Esophagus mucosa (tissue), 1 donor: Measurements from ENCODE around the gene CCT8. TPM values are rescaled to one million over a fixed set of nuclear protein-coding genes. Genes with fewer than 3 reads are reported as not detected.
"Not testable (repeated sequence)": the region's sequence is repeated elsewhere in the genome, so short reads cannot be mapped to it uniquely, and the experiment has no call there.

Experiments
- ATAC-seq: fragments of 200-7000 bp; cut with Tn5 transposase; one replicate; pipeline ENCODE4 v1.9.1; 2020
- total RNA-seq: library from RNA; stranded (reverse); gene quantifications from one replicate; pipeline ENCODE4 v1.2.4, GENCODE V29; 2023
- donor health status: DM: yes; HTN: yes; CAD: no.

The CCT8 gene
- total RNA-seq, 1 donor from 2014 or later = 105 TPM

DNA sequence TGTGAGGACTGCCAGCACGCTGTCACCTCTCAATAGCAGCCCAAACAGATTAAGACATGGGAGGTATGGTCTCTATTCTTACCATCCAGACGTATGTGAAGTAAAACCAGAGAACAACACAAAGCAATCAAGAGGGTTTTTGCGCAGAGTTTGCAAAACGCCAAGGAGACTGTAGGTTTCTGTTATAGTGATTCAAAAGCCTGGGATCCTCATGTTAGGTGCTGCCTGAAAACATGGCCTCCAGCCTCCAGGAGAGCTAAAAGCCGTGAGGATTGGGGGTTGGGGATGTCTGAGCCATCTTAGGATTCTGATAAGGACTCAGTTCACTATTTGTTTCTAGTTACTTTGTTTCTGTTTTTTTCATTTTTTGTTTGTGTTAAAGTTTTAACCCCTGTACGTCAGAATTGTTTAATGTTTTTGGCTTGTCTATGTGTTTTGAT, 4.2 kb upstream of the CCT8 start:
- ATAC-seq = no peak

DNA sequence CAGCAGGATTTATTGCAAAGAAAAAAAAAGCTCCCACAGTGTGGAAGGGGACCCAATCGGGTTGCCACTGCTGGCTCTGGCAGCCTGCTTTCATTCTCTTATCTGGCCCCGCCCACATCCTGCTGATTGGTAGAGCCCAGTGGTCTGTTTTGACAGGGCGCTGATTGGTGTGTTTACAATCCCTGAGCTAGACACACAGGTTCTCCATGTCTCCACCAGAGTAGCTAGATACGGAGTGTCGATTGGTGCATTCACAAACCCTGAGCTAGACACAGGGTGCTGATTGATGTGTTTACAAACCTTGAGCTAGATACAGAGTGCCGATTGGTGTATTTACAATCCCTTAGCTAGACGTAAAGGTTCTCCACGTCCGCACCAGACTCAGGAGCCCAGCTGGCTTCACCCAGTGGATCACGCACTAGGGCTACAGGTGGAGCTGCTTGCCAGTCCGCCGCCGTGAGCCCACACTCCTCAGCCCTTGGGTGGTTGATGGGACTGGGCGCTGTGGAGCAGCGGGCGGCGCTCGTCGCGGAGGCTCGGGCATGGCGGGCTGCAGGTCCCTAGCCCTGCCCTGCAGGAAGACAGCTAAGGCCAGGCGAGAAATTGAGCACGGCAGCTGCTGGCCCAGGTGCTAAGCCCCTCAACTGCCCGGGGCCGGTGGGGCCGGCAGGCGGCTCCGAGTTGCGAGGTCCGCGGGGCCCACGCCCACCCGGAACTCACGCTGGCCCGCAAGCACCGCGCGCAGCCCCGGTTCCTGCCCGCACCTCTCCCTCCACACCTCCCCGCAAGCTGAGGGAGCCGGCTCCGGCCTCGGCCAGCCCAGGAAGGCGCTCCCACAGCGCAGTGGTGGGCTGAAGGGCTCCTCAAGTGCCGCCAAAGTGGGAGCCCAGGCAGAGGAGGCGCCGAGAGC, 3.5 kb upstream of the CCT8 start:
- ATAC-seq = not testable (repeated sequence)

DNA sequence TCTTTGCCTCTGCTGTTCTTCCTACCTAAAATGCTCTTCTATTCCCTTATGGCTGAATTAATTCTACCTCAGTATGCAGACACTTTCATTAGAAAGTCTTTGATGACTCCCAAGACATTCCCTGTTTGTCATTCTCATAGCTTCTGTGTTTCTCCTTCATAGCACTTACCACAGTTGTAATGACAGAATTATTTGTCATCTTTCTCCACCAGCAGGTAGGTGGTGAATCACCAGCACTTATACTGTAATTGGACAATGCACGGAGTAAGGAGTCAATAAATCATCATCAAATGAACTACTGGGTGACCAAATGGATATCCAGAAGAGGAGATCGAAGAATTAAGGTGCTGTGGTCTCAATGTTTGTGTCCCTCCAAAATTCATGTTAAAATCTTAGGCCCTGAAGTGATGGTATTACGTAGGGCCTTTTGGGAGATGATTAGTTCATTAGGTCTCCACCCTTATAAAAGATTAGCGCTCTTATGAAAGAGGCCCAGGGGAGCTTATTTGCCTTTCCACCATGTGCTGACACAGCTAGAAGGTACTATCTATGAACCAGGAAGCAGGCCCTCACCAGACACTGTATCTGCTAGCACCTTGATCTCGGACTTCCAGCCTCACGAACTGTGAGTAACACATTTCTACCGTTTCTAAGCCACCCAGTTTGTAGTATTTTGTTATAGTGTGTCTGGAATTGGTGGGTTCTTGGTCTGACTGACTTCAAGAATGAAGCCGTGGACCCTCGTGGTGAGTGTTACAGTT, 2.4 kb upstream of the CCT8 start:
- peak; percentile 50 for ATAC-seq

GRCh38 chr21:29074783-29075182, 1.3 kb upstream of the CCT8 start:
- ATAC-seq = no peak

GRCh38 chr21:29074007-29074376, 544 bp upstream of the CCT8 start:
- ATAC-seq = peak; percentile 9

GRCh38 chr21:29072873-29073221, 601 bp downstream of the CCT8 start:
- ATAC-seq = no peak

- no peak for ATAC-seq
These were observed 8.5 kb downstream of the CCT8 start for GRCh38 chr21:29064850-29065481.

DNA sequence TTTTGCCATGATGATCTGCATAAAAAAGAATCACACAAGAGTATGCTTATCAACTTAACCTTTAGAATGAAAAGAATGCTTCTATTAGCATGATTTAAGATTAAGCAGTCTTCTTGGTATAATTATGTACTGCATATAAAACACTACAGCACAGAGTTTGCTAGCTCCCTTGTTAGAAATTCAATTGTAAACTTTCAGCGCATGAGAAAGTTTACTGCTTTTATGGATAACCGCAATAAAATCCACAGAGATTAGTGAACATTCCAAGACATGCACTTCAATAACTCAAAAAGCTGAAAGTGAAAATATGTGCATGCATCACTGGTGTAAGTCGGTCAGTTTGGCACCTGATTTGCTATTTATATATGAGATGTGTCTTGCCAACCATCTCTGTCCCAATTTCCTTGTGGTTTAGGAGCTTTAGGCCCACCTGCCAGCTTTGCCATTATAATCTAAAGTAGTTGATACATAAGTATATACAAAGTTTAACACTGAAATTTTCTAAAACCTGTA, 16.9 kb downstream of the CCT8 start:
- no peak for ATAC-seq

DNA sequence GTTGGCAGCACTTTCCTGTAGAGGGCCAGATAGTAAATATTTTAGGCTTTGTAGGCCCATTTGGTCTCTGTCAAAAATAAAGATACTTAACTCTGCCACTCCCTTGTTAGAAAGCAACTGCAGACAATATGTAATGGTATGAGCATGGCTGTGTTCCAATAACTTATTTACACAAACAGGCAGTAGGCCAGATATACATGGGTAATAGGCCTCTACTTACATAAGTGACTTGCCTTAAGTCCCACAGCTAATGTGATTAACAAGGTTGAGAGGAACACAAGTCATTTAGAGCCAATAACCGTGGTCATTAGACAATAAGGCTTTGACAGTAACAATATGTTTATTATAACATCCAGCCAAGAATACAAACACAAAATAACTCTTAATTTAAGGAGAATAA, 17.4 kb downstream of the CCT8 start:
- ATAC-seq = peak; percentile 28

GRCh38 chr21:29055080-29055479, 18.4 kb downstream of the CCT8 start:
- no peak for ATAC-seq

- no peak for ATAC-seq
These were observed 19.8 kb downstream of the CCT8 start for GRCh38 chr21:29053656-29054055.

- no peak for ATAC-seq
These were observed 20.4 kb downstream of the CCT8 start for GRCh38 chr21:29053011-29053553.

- no peak for ATAC-seq
These were observed 21.2 kb downstream of the CCT8 start for GRCh38 chr21:29052224-29052623.

DNA sequence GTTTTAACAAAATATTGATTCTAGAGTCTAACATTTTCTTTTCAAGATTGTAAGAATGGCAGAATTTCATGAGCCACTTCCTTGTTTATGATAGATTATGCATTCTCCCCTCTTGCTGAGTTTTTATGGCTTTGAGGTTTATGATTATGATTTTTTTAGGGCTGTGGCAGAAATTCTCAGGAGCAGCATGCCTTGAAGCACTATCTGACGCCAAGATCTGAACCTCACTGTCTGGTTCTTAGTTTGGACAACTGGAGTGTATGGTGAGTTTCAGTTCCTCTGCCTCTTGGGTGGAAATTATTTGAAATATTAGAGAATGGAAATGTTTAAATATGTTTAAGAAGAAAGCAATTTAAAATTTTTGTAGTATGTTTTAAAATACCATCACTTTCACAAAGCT, 38.8 kb downstream of the CCT8 start:
- no peak for ATAC-seq

GRCh38 chr21:29033871-29034270, 39.6 kb downstream of the CCT8 start:
- no peak for ATAC-seq

- ATAC-seq = no peak
These were observed 40.1 kb downstream of the CCT8 start for GRCh38 chr21:29033301-29033700.

GRCh38 chr21:29030909-29031308, 42.5 kb downstream of the CCT8 start:
- no peak for ATAC-seq

DNA sequence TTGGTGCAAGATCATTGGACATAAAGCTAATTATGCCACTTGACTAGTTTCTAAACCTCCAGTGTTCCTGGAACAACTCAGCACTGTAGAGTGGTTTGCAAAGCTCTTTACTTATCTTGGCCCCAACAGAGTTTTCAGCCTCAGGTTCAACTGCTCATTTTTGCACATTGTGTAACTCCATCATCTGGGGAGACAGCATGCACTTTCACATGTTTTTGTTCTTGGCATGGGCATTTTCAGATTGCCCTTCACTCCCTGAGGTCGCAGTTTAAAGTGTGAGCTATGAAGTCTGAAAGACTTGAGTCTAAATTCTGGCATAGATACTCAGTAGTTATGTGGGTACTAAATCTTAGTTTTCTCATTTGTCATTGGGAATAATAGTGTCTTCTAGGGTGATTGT, 43.9 kb downstream of the CCT8 start:
- no peak for ATAC-seq

- ATAC-seq = peak; percentile 46
These were observed 48.1 kb downstream of the CCT8 start for GRCh38 chr21:29025328-29025713.

DNA sequence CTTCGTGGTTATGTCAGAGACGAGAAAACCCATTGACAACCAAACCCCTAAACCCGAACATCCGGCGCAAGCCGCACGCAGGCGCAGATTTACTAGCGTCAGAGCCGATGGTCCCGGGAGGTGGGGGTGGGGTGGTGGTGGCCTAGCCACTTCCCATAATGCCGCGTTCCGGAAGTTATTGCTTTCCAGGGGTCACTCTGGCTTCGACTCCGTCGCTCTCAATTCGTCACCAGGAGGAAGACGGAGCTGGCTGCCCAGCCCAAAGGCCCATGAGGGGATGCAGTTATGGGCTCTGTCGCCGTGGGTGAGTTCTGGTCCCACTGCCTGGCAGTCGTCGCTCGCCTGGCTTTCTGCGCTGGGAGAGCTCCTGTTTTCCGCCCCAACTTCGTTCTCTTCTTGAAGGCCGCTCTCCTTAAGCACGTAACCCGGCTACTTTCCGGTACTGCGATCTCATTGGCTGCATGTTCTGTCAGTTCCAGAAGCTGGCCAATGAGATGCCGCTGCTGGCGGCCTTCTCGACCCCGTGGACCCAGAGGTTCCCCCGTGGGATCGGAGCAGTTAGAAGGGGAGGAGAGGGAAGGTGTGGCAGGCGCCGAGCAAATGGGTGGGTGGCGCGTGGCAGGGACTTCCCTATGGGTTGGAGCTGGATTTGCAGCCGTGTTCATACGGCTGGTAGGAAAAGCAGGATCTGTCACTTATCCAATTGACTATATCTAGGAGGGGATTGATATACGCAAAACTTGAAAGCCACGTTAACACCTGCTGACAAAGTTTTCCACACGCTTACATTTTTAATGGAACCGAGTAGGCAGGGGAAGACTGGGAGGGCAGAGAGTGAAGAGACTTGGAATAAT, 48.7 kb downstream of the CCT8 start, which contains the start of gene USP16:
USP16 (plus strand) TSS at position 195 of the 854 bp plus-strand sequence. CDS start 3,246 bp downstream, outside the sequence.
- peak; percentile 96 for ATAC-seq

- ATAC-seq = no peak
These were observed 51.3 kb downstream of the CCT8 start for GRCh38 chr21:29022166-29022565.

GRCh38 chr21:29018540-29018939, 54.9 kb downstream of the CCT8 start:
- no peak for ATAC-seq
